ENCODE results near the gene AFF3.

DNA sequence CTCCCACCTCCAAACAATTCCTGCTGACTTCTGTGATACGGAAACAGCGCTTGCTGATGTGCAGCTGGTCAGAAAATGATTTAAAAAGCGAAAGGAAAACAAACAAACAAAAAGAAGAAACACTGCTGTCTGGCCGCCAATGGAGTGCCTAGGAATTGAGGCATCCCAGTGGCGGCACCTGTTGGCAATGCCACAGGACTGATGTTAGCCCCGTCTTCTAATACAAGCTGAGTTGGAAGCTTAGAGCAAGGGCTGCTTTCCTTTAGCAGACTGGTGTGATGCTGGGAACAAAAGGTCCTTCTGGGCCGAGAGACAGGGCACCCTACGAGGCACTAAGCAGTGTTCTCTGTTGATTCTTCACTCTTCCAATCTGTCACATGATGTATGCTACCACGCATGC, 489.0 kb downstream of the AFF3 start:
- TF ChIP-seq, protein P1, sequence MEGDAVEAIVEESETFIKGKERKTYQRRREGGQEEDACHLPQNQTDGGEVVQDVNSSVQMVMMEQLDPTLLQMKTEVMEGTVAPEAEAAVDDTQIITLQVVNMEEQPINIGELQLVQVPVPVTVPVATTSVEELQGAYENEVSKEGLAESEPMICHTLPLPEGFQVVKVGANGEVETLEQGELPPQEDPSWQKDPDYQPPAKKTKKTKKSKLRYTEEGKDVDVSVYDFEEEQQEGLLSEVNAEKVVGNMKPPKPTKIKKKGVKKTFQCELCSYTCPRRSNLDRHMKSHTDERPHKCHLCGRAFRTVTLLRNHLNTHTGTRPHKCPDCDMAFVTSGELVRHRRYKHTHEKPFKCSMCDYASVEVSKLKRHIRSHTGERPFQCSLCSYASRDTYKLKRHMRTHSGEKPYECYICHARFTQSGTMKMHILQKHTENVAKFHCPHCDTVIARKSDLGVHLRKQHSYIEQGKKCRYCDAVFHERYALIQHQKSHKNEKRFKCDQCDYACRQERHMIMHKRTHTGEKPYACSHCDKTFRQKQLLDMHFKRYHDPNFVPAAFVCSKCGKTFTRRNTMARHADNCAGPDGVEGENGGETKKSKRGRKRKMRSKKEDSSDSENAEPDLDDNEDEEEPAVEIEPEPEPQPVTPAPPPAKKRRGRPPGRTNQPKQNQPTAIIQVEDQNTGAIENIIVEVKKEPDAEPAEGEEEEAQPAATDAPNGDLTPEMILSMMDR (IDR thresholded peaks at IDR 0.05 in 2 of 3, conservative IDR thresholded peaks at IDR 0.05 in 1 of 3; ENCODE audit: control insufficient read depth in 2 of 3, extremely low read depth in 1 of 3, insufficient read depth in 1 of 3, low read depth in 3 of 3, low read length in 3 of 3) = no peak
- TF ChIP-seq TAF1 (IDR thresholded peaks at IDR 0.05; ENCODE audit: borderline replicate concordance, low read depth, low read length) (no peak), FOXK2 (IDR thresholded peaks at IDR 0.05) (no peak), EZH2 (IDR thresholded peaks at IDR 0.05; ENCODE audit: borderline replicate concordance, control insufficient read depth, low read depth, low read length) (no peak), NR2C2 (IDR thresholded peaks at IDR 0.05; ENCODE audit: borderline replicate concordance, control insufficient read depth, insufficient read length, low read depth) (no peak), CEBPB (IDR thresholded peaks at IDR 0.05; ENCODE audit: borderline replicate concordance in 1 of 2, low read depth in 2 of 2, low read length in 2 of 2) (no peak), ZSCAN29 (IDR thresholded peaks at IDR 0.05) (no peak), HCFC1 (IDR thresholded peaks at IDR 0.05; ENCODE audit: low read length) (no peak)
- TF ChIP-seq, protein P2, sequence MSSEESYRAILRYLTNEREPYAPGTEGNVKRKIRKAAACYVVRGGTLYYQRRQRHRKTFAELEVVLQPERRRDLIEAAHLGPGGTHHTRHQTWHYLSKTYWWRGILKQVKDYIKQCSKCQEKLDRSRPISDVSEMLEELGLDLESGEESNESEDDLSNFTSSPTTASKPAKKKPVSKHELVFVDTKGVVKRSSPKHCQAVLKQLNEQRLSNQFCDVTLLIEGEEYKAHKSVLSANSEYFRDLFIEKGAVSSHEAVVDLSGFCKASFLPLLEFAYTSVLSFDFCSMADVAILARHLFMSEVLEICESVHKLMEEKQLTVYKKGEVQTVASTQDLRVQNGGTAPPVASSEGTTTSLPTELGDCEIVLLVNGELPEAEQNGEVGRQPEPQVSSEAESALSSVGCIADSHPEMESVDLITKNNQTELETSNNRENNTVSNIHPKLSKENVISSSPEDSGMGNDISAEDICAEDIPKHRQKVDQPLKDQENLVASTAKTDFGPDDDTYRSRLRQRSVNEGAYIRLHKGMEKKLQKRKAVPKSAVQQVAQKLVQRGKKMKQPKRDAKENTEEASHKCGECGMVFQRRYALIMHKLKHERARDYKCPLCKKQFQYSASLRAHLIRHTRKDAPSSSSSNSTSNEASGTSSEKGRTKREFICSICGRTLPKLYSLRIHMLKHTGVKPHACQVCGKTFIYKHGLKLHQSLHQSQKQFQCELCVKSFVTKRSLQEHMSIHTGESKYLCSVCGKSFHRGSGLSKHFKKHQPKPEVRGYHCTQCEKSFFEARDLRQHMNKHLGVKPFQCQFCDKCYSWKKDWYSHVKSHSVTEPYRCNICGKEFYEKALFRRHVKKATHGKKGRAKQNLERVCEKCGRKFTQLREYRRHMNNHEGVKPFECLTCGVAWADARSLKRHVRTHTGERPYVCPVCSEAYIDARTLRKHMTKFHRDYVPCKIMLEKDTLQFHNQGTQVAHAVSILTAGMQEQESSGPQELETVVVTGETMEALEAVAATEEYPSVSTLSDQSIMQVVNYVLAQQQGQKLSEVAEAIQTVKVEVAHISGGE (CRISPR knock-in tag; IDR thresholded peaks at IDR 0.05) = no peak
- TF ChIP-seq, protein P3, sequence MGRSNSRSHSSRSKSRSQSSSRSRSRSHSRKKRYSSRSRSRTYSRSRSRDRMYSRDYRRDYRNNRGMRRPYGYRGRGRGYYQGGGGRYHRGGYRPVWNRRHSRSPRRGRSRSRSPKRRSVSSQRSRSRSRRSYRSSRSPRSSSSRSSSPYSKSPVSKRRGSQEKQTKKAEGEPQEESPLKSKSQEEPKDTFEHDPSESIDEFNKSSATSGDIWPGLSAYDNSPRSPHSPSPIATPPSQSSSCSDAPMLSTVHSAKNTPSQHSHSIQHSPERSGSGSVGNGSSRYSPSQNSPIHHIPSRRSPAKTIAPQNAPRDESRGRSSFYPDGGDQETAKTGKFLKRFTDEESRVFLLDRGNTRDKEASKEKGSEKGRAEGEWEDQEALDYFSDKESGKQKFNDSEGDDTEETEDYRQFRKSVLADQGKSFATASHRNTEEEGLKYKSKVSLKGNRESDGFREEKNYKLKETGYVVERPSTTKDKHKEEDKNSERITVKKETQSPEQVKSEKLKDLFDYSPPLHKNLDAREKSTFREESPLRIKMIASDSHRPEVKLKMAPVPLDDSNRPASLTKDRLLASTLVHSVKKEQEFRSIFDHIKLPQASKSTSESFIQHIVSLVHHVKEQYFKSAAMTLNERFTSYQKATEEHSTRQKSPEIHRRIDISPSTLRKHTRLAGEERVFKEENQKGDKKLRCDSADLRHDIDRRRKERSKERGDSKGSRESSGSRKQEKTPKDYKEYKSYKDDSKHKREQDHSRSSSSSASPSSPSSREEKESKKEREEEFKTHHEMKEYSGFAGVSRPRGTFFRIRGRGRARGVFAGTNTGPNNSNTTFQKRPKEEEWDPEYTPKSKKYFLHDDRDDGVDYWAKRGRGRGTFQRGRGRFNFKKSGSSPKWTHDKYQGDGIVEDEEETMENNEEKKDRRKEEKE (IDR thresholded peaks at IDR 0.05) = no peak

Measured in GM12878 (cell line).